NCI-H2029 treated with DMSO at 0.1 percent for 48 hours (cell line): ENCODE results near the gene OSBPL1A.

Source experiments
- DNase-seq: peaks from one replicate; lab custom pipeline; 2025; lab: John Stamatoyannopoulos, UW

OSBPL1A gene

DNA sequence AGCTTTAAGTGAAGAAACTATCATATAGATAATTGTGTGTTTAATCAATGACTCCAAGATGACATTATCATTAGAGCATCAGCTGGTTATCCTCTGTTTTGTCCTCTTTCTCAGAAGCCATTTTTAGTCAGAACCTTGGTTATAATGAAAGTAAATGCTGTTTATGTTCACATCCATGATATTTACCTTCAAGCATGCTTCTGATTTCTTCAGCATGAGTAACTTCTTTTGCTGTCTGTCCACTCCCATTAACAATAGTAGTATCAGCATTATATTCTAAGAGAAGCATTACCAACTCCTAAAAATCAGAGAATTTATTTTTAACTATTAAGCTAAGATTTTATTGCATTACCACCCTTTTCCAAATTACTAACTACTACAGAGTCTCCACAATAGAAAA lies 56.3 kb downstream of the OSBPL1A start:
- no peak for DNase-seq

DNA sequence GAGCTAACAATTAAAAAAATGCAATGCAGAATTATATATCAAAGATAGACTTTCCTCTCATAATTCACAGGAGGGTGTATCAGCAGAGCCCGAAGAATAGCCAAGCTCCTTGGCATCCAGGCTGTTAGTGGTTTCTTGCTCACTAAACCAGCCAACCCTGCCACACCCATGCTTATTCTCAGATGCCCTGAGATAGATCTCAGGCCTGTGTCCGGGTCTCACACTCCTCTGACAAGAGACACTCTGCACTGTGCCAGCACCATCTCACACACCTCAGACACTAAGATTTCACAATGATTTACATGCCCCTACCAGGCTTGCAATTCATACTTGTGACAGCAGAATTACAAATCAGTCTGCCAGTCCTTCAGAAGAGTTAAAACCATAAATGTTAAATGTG lies 64.5 kb downstream of the OSBPL1A start:
- DNase-seq, result no peak

DNA sequence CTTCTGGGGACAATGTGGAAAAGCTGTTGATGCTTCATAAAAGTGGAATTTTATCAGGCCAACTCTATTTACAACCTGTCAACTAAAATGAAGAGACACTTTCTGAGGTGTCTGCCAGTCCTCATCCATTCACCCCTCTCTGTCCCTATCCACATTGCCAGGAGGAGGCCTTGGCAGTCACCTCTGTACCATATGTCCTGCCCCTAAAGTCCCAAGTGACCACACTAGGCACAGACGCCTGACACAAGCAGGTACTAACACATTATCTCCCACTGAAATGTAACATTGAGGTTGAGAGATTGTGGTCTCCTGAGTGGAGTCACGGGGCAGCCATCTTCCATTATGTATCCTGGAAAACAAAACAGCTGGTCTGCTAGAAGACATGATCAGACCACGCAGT lies 71.4 kb downstream of the OSBPL1A start:
- DNase-seq, result no peak

DNA sequence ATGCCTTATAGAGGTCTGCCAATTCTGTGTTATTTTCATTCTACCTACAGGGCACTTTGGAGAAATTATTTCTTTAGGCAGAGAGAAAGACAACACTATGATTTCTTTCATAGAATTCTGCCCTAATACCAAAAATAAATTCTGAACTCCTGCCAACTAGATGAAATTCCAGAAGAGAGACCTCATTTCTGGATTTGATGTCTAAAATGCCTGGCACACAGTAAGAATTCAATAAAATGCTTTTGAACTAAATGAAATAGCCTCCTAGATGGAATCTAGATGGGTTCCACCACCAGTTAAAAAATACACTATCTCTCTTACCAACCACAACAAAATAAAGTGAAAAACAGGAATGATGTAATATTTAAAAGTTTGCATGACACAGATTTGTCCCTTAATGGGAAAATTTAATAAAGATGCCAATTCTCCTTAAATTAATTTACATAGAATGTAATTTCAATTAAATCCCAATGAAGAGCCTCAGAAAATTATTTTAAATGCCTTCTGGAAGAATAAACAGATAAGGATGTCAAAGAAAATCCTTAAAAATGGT lies 75.0 kb downstream of the OSBPL1A start:
- no peak for DNase-seq

DNA sequence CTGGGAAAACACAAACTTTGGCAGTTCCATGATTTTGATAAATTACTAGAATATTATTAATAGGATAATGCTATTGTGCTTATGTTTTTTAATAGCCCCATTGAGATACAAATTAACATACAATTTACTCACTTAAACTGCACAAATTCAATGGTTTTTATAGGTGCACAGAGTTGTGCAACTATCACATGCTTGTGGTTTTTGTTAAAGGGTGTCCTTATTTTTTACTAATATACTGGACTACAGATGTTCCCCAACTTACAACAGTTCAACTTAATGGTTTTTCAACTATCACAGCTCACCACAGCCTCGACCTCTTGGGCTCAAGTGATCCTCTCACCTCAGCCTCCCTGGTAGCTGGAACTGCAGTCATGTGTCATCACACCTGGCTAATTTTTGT lies 76.6 kb downstream of the OSBPL1A start:
- no peak for DNase-seq

DNA sequence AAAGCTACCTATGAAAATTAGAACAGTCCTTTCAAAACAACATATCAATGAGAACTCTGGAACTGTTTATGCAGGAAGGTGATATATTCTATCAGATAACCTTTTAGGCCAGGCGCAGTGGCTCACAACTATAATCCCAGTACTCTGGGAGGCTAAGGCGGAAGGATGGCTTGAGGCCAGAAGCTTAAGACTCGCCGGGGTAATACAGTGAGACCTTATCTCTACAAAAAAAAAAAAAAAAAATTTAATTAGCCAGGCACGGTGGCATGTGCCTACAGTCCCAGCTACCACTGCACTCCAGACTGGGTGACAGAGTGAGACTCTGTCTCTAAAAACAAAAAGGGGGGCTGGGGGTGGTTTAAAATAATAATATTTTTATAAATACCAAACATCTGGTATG lies 77.9 kb downstream of the OSBPL1A start:
- DNase-seq, result no peak

DNA sequence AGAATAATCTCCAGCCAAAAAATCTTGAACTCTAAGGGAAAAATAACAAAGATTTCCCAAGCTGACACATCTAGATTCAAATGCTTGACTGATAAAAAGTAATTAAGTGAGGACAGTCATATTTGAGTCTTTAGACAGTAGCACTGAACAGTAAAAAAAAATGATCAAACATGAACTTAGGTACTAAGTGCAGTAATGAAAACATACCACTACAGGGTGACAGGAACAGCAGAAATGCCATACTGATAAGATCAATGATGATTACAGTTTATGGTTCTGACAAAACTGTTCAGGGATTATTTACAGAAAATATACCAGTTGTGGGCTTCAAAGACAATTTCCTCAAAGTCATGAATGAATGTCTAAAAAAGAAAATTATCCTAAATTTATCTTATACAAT lies 80.3 kb downstream of the OSBPL1A start:
- no peak for DNase-seq

DNA sequence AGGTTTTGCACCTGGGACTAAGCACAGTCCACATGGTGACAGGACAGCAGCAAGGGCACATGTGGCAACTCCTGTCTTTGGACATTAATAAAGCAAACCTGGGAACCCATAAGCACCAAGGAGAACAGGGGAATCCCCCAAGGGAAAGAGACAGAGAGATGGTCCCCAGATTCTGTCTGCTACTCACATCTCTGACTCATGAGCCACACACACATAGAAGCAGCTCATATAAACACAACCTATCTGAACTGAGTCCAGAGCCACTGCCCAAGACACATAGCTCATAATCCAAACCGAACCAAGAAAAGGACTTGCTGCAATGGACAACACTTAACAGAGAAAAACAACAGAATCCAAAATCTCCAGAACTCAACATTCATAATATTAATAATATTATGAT lies 82.5 kb downstream of the OSBPL1A start:
- DNase-seq, result no peak

DNA sequence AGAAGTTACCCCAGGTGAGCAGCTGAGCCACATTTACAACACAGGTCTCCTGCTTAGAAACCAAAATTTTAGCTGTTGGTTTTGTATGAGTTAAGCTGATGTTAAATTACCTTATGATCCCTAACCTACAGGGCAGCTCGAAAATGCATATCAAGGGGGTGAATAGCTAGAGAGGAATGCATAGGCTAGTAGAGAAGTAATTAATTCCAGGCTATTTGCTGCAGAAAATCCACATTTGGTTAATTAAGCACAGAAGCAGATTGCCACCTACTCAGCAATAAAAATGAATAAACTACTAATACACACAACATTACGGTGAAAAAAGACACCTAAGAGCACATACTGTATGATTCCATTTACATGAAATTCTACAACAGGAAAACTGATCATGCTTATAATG lies 91.4 kb downstream of the OSBPL1A start:
- no peak for DNase-seq

DNA sequence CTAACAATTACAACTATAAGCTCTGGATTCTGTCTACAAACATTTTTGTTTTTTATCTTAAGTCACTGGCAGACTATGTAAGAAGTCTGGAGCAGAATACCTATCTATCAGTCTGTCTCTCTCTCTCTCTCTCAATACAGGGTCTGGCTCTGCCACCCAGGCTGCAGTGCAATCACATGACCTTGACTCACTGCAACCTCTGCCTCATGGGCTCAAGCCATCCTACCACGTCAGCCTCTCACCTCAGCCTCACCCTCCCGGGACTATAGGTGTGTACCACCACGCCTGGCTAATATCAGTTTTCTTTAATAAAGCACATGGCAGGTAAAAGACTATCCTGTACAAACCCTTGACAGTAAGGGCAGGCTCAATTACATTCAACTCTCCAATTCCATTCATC lies 96.9 kb downstream of the OSBPL1A start:
- DNase-seq, result no peak

DNA sequence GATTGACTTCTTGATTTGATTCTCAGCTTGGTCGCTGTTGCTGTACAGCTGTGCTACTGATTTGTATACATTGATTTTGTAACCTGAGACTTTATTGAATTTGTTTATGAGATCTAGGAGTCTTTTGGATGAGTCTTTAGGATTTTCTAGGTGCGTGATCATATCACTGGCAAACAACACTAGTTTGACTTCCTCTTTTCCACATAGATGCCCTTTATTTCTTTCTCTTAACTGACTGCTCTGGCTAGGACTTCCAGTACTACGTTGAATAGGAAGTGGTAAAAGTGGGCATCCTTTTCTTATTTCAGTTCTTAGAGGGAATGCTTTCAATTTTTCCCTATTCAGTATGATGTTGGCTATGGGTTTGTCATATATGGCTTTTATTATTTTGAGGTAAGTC lies 101.3 kb downstream of the OSBPL1A start:
- DNase-seq, result no peak

DNA sequence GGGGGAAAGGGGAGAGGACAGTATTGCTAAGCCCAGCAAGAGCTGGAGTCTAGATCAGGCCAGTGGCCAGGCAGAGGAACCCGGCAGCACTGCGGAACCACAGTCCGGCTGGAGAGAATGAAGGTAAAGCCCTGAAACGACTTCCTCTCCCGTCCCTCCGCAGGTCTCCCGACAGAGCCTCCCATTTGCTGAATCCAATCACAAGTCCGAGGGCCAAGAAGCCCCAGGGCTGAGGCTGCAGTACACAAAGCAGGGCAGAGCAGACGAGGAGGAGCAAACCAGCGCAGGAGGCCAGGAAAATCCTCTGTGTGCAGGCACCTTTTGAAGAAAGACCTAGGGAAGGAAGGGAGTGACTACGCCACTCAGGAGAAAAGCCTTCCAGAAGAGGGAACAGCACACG lies 104.4 kb downstream of the OSBPL1A start:
- DNase-seq, result no peak

DNA sequence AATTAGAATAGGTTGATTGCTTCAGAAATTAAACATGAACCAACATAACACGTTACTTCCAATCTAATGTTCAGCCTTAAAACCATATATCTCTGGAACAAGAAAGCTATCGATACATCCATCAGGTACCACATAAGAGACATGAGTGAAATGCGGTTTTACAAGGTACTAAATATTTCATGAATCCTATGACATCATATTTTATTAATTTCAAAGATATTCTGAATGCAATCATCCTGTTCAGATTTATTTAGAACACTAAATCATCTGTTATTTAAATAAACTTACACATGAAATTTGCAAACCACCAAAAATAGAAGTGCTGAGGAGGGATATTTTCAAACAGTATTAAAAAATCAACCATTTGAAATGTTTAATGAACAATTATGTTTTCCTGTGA lies 119.0 kb downstream of the OSBPL1A start:
- no peak for DNase-seq

DNA sequence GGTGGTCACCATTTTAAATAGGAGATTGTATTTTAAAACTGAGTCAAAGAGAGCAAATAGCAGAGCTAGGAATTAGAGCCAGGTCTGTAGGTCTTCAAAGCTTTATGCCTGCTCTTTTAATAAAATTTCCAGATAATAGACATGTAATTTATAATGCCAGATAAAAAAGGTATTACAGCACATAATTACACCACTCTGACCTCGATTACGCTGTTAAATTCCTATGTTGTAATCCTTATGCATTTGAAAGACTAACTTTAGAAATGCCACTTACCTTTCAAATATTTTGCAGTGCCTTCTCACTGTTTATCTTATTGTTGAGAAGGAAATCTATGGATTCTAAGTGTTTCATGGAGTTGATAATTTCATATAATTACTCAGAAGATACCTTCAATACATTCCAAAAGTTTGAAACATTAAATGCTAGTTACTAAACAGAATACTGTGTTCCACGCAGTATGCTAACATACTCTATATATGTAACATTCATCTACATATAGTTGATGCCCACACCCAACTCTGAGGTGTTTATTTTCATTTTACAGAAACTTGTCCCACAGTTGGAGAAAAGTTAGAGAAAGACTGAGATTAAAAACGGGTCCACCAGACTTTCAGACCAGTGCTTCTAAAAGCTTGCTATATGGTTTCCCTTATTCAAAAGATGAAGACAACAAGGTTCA lies 120.0 kb downstream of the OSBPL1A start:
- DNase-seq, result no peak

DNA sequence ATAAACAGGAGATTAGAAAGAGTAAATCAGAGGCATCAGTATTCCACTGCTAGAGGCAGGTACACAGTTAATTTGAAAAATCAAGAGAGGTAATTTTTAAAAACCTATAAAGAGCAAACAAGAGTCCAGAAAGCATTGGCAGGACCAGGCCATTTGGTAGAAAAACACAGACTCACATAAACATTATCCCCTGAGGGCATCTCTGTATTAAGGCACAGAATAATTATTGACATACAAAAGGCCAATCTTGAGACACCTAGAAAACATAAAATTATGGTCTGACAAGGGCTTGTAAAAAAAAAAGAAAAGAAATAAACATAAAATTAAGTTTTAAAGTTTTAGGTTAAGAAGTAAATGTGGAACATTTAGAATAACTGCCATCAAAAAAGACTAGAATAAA lies 120.6 kb downstream of the OSBPL1A start:
- no peak for DNase-seq

DNA sequence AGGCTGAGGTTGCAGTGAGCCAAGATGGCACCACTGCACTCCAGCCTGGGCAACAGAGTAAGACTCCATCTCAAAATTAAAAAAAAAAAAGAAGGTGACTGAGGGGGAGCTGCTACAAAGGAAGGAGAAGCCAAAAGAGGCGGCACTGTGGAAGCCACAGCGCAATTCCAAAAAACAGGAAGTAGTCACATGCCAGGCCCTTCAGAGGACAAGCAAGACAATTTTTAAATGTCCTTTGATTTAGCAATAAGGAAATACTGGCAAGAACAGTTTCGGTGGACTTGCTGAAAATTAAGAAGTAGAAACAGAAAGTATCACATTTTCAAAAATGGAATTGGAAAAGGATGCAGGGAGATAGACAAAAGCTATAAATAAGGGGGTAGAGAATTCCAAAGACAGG lies 122.8 kb downstream of the OSBPL1A start:
- no peak for DNase-seq

DNA sequence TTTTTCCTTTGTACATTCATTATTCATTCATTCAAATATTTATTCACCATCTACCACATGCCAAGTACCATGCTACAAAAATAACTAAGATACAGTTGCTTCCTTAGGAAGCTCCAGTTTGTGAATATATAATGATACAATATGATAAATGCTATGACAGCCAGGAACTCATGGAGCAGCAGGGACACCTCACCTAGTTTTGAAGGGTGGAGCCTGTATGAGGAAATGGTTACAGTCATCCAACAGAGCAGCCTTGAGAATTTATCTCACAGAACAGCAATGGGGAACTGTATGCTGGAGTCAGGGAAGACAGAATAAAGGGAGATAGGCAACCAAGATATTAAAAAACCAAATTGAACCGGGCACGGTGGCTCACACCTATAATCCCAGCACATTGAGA lies 124.0 kb downstream of the OSBPL1A start:
- no peak for DNase-seq

DNA sequence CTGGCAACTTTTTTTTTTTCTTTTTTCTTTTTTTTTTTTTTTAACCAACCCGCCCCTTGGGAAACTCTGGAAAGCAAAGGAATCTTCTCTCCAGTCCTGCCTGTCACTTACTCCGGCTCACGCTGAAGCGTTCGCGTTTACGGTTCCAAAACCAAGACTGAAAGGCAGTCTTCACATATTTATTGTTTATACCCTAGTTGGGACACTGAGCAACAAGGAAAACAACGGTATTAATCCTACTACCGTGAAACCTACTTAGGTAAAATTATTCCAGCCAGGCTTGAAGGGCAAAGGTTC lies 125.4 kb downstream of the OSBPL1A start:
- DNase-seq, result no peak

DNA sequence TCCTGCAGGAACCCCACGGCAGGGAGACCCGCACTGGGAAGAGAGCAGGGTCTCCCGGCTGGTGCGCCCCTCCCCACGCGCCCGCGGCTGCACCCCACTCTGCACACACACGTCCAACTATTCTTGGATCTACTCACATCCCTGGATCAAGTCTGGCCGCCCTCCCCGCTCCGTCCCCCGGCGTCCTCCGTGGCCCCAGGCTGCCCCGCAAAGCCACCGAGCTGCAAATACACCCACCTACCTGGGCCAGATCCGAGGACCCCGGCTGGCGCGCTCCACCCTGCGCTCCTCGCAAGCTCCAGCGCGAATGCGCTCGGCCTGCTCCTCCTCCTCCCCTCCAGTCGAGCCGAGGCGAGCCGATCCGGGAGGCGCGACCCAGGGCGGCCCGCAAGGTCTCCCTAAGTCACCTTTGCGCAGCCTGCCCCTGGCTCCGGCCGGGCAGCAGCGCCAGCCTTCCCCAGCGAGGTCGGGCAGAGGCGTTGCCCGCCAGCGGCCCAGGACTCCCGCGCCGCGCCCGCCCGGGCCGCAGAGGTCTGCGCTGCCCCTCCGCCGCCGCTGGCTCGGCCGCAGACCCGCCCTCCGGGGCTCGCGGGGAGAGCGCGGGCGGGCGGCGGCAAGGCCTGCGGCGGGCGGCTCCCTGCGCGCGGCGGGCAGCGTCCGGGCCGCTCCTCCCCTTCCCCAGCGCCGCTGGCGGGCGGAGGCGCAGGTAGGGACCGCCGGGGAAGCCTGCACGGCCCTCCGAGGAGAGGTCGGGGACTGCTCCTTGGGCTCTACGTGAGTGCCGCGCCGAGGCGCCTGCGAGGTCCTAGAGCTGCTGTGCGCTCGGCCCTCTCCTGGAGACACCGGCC lies 126.0 kb downstream of the OSBPL1A start:
- DNase-seq, result peak; percentile 2

DNA sequence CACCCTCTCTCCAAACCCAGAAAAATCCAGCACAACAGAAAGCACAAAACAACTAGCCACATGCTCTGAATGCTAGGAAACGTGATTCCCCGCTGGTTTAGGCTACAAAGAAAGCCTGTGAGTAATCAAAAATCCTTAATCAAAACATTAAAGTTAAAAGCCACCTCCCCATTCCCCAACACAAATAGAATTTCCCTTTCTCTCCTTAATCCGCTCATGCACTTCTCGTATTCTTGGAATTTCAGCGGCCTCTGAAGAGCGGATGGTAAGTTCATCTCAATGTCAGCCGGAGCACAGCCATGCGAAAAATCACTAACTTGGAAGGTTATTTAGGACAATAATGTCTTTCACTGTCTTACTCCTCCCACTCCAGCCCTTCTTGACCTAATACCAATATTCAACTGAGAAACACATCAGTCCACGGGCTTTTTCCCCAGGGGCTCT lies 126.7 kb downstream of the OSBPL1A start:
- no peak for DNase-seq

DNA sequence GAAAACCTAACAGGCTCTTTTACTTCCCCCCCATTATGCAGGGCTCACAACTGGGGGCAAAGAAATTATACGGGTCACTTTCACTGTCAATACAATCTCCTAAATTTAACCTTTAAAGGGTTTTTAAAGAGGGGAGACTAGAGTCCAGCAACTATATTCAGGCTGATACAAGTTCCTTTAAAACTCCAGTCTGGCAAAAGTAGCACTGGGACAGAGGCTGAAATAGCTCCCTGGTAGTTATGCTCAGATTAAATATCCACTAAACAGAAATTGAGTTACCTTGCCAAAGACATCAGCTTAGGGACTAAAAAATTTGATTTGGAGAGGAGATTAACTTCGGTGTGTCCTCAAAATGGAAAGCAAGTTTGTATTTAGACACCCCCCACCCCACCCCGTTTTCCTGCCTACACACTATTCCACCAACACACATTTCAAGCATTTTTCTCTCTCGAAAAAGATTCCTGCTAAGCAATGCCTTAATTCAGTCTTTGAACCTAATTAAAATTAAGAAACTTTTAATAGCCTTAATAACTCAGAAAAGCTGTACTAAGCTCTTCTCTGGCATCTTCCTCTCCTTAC lies 127.2 kb downstream of the OSBPL1A start:
- DNase-seq, result no peak

DNA sequence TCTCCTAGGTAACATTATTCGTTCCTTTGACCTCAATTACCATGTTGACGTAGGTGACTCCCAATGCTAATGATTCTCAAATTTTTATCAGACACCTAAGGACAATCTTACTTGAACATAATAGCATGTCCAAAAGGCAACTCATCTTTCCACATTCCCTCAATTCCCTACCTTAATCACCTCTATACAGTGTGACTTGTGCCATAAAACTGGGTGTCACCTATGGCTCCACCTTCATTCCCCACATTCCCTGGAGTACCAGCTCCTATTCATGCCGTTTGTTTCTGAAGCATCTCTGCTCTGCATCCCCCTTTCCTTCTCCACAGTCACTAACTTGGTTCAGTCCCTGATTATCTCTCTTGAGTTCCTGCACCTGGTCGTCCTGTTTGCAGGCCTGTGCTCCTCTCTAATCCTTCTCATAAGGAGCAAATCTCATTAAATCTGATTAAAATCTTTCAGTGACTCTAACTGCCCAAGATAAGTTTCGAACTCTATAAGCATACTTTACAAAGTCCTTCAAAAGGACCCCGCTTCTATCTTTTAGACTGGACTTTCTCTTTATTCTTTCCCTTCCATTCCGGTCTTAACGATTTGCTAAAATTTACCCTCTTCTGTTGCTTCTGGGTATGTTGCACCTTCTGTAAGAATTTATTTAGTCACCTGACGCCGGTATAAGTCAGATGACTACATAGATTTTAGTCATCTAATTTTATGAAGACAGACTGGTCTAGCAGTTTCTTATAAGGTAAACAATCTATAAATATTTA lies 128.7 kb downstream of the OSBPL1A start:
- no peak for DNase-seq
